Pancreas (tissue), 10 donors: ENCODE results near the gene TRPV4. TPM values are rescaled to one million over a fixed set of nuclear protein-coding genes. Genes with fewer than 3 reads are reported as not detected.

ENCODE experiments used
- ATAC-seq, 4 donors: fragments of 200-7000 bp; cut with Tn5 transposase; one replicate each; pipeline versions ENCODE4 v1.8.0 to v1.9.1; 2020; ENCODE audit warnings: mild to moderate bottlenecking in 4 of 4, moderate library complexity in 4 of 4
- DNase-seq, 6 donors: peaks; one replicate each; pipeline ENCODE4 v3.0.0-alpha.2; 2020
- FAIRE-seq: peaks from 2 replicates; lab custom pipeline; 2012; peaks lifted over from hg19 to GRCh38; lab: Jason Lieb, UNC
- H3K27ac ChIP-seq, 4 donors: fragments of 200-600 bp; sonication (generic); 1 replicate in 3 of 4; 2 replicates in 1 of 4; pipeline versions ENCODE4 v1.5.0 to v1.8.0; 2020
- H3K27me3 ChIP-seq, 4 donors: fragments of 200-600 bp; one replicate each; pipeline ENCODE4 v1.8.0; 2021
- H3K36me3 ChIP-seq, 3 donors: fragments of 200-600 bp; sonication (generic) in 1 of 3; one replicate each; pipeline versions ENCODE4 v1.5.0 to v1.8.0; 2020 to 2021
- H3K4me1 ChIP-seq, 3 donors: fragments of 200-600 bp; one replicate each; pipeline ENCODE4 v1.8.0; 2021
- H3K4me3 ChIP-seq, 4 donors: fragments of 200-600 bp; sonication (generic) in 2 of 4; one replicate each; pipeline versions ENCODE4 v1.5.0 to v1.8.0; 2020 to 2021
- H3K9me3 ChIP-seq, 4 donors: fragments of 200-600 bp; one replicate each; pipeline ENCODE4 v1.8.0; 2021
- CTCF ChIP-seq, 4 donors: fragments of 200-600 bp; sonication (generic) in 3 of 4; IDR thresholded peaks; one replicate each; pipeline versions ENCODE4 v1.5.0 to v1.8.0; 2021; ENCODE audit warnings: antibody characterized with exemption in 4 of 4
- WGBS, 2 donors: extraction: QIAGEN DNeasy Blood & Tissue Kit; methylation state at CpG; one replicate each; pipeline ENCODE4 v1.1.7; 2013; 5-methylcytosine and 5-hydroxymethylcytosine counted together
- intact Hi-C, 3 donors: fragments of 100-400 bp; cut with DNase I; formaldehyde crosslinking; loops; one replicate each; pipeline versions ENCODE4 v1.11.1 to v1.14.2; 2022
- polyA plus RNA-seq, 2 donors: library from polyadenylated mRNA; stranded (reverse); fragments of 200-250 nt; gene quantifications; one replicate each; pipeline ENCODE4 v1.2.3, GENCODE V29; 2013
- total RNA-seq, 6 donors: library from RNA; stranded (reverse); fragmentation: NEBNext Ultra II Directional in 4 of 6; extraction: Animal tissue kit (Norgen Biotek cat#: 25700) in 4 of 6; gene quantifications; one replicate each; pipeline versions ENCODE4 v1.2.1 to v1.2.4, GENCODE V29; 2021 to 2023
- donor health status: healthy with polysubstance abuse.
- donor health status: DM: no; HTN: no; CAD: no; lungs with moderate emphysema.
- donor health status: DM: no; HTN: no; CAD: no.
- donor health status: control.
- donor health status: control.
- donor health status: Bipolar disorder and iron deficiency.
- donor health status: DM: yes; HTN: yes; CAD: no.
- donor health status: DM: no; HTN: no; CAD: no.
- donor health status: DM: no; HTN: no; CAD: no.
- donor health status: DM: yes; HTN: yes; CAD: no.

TRPV4 gene
- total and polyA plus RNA-seq, 8 donors: 1.9 to 4.9 (median 4.0) TPM

DNA sequence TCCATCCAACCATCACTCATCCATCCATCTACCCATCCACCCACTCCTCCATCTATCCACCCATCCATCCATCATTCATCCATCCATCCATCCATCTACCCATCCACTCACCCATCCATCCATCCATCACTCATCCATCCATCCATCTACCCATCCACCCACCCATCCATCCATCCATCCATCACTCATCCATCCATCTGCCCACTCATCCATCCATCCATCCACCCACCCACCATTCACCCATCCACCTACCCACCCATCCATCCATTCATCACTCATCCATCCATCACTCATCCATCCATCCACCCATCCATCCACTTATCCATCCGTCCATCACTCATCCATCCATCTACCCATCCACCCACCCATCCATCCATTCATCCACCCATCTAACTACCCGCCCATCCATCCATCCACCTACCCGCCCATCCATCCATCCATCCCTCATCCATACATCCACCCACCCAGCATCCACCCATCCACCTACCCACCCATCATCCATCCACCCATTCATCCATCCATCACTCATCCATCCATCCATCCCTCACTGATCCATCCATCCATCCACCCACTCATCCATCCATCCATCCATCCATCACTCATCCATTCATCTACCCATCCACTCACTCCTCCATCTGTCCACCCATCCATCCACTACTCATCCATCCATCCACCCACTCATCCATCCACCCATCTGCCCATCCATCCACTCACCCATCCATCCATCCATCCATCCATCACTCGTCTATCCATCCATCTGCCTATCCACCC lies 24.1 kb downstream of the TRPV4 start:
- H3K9me3 ChIP-seq: no peaks in the 10 kb centered on the region
- H3K27me3 ChIP-seq: no peaks in the 10 kb centered on the region
- intact Hi-C loops: loop anchor here in 2 of 3 donors (5.0 kb wide), 1 partner anchor 33 kb away; no protein-coding TSS in a partner anchor
- no peak for DNase-seq
- no peak for ATAC-seq
- FAIRE-seq: no peak
- H3K36me3 ChIP-seq: no peaks in the 10 kb centered on the region
- no peak overlapping the region for H3K27ac ChIP-seq
- H3K4me1 ChIP-seq: no peaks in the 10 kb centered on the region
- TF ChIP-seq CTCF (IDR thresholded peaks at IDR 0.05): no peak
- WGBS, 2 donors: 93 to 96% methylated on average over 4 of the region's 4 CpGs
- no peak overlapping the region for H3K4me3 ChIP-seq

- DNase-seq: no peak
- 92 to 96% methylated on average over 12 of the region's 12 CpGs for WGBS, 2 donors
Measured at GRCh38 chr12:109807954-109808643, 25.1 kb downstream of the TRPV4 start.

DNA sequence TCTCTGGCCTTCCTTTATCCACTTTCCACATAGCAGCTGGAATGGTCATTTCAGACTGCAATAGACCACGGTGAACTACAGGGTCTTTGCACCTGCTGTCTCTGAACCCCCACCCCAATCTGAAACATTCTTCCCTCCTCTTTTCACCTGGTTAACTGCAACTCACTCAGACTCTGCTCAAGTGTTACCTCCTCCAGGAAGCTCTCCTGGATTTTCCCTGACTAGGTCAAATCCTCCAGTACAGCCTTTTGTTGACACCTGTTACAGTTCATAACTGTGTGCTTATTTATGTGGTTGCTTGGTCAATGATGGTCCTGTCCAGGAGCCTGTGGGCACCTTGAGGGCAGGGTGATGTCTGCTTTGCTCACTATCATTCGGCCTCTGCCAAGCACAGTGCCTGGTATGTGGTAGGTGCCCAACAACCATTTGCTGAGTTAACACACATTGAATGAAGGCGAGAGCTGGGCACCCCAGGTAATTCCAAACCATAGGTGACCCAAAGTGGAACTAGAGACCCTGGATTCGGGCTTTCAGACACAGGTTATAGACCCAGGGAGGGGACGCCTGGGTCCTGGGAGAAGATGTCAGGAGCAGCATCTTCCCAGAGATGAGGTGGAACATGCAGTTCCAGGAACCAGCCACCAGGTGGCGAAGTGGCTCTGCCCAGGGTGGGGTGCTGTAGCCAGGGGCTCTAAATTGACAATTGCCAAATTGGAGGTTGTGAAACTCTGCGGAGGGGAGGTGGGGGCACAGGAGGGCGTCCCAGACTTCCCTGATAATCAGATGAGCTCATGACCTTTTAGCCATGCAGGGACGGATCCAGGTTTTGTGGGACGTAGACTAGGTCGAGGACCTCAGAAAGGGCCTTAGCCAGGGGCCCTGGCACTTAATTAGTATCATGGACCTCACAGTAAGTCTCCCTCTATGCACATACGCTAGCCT lies 28.1 kb downstream of the TRPV4 start:
- no peak overlapping the region for H3K27ac ChIP-seq
- no peaks in the 10 kb centered on the region for H3K4me1 ChIP-seq
- H3K4me3 ChIP-seq: no peak overlapping the region
- FAIRE-seq (no peak), ATAC-seq (peak; percentile 80 to 95 (median 90)), DNase-seq (peak in 5 of 6 donors; percentile 38 to 88 (median 62))
- no peaks in the 10 kb centered on the region for H3K9me3 ChIP-seq
- WGBS, 2 donors: 37 to 41% methylated on average over 12 of the region's 12 CpGs
- H3K36me3 ChIP-seq: no peaks in the 10 kb centered on the region
- intact Hi-C loops: loop anchor here in 2 of 3 donors (5.0 kb wide), 1 partner anchor 37 kb away; no protein-coding TSS in a partner anchor
- peak; percentile 88 to 97 (median 94) for TF ChIP-seq CTCF (IDR thresholded peaks at IDR 0.05)
- no peaks in the 10 kb centered on the region for H3K27me3 ChIP-seq

More at GRCh38 chr12:109807954-109808643, 25.1 kb downstream of the TRPV4 start:
- ATAC-seq (no peak), FAIRE-seq (no peak)
- H3K36me3 ChIP-seq: no peaks in the 10 kb centered on the region
- H3K9me3 ChIP-seq: no peaks in the 10 kb centered on the region
- no peak overlapping the region for H3K27ac ChIP-seq
- H3K4me1 ChIP-seq: no peaks in the 10 kb centered on the region
- H3K27me3 ChIP-seq: no peaks in the 10 kb centered on the region
- H3K4me3 ChIP-seq: no peak overlapping the region
- no peak for TF ChIP-seq CTCF (IDR thresholded peaks at IDR 0.05)
- intact Hi-C loops: loop anchor here in 2 of 3 donors (5.0 kb wide), 1 partner anchor 34 kb away; no protein-coding TSS in a partner anchor

- Histone ChIP-seq H3K9me3 (no peaks in the 10 kb centered on the region), H3K36me3 (no peaks in the 10 kb centered on the region), H3K4me3 (no peak overlapping the region), H3K27ac (no peak overlapping the region), H3K27me3 (no peaks in the 10 kb centered on the region), H3K4me1 (no peaks in the 10 kb centered on the region)
- intact Hi-C loops: no loop called here
- no peak for FAIRE-seq
- no peak for DNase-seq
- WGBS, 2 donors: 81 to 85% methylated on average over 3 of the region's 3 CpGs
- no peak for TF ChIP-seq CTCF (IDR thresholded peaks at IDR 0.05)
- ATAC-seq: no peak
Measured at GRCh38 chr12:109803678-109804077, 29.5 kb downstream of the TRPV4 start.
